SK-N-SH (cell line): ENCODE data around the gene CDAN1. TPM values are rescaled to one million over a fixed set of nuclear protein-coding genes. Genes with fewer than 3 reads are reported as not detected.

Experiments used
- CTCF ChIA-PET: fragments of 300-600, 350-600 bp; formaldehyde crosslinking; extraction: SDS; loops from one replicate; lab custom pipeline; 2021; lab: Yijun Ruan, JAX
- POLR2A ChIA-PET: fragments of 350-600 bp; sonication (Branson Sonifier 250); formaldehyde crosslinking; extraction: SDS; loops from one replicate; lab custom pipeline; 2020; ENCODE audit warnings: antibody characterized with exemption, inconsistent platforms; lab: Yijun Ruan, JAX
- DNase-seq: peaks from one replicate; pipeline ENCODE4 v3.0.0; 2012
- H2AFZ ChIP-seq: fragments of 200-600 bp; sonication (generic); 2 replicates; pipeline ENCODE4 v1.8.1; 2016; ENCODE audit warnings: antibody characterized with exemption, mild to moderate bottlenecking, low read depth
- H3F3A ChIP-seq: fragments of 200-600 bp; sonication (generic); replicated peaks from 2 replicates; pipeline ENCODE3; 2016; ENCODE audit warnings: antibody characterized with exemption, mild to moderate bottlenecking; ENCODE audit not compliant: insufficient read depth
- H3K27ac ChIP-seq, 2 experiments: fragments of 200-500 bp in 1 of 2; fragments of 200-600 bp in 1 of 2; sonication (Bioruptor generic) in 1 of 2; sonication (generic), shearing (Covaris generic) in 1 of 2; 2 replicates each; pipeline versions ENCODE4 v1.5.1 to v1.6.1; 2014 to 2016; ENCODE audit warnings: low read depth in 2 of 2, inconsistent platforms in 1 of 2, low read length in 1 of 2, mild to moderate bottlenecking in 1 of 2, mixed read lengths in 1 of 2
- H3K27me3 ChIP-seq: fragments of 200-600 bp; sonication (generic), shearing (Covaris generic); 2 replicates; pipeline ENCODE4 v1.6.1; 2016; ENCODE audit warnings: mixed run types; ENCODE audit not compliant: insufficient read depth
- H3K36me3 ChIP-seq, 2 experiments: fragments of 200-500 bp in 1 of 2; fragments of 200-600 bp in 1 of 2; sonication (Bioruptor generic) in 1 of 2; sonication (generic) in 1 of 2; replicated peaks in 1 of 2; 2 replicates each; pipeline versions ENCODE3 to v1.5.1; 2014 to 2016; ENCODE audit warnings: low read length in 1 of 2, mild to moderate bottlenecking in 1 of 2; ENCODE audit not compliant: insufficient read depth in 2 of 2, control insufficient read depth in 1 of 2
- H3K4me1 ChIP-seq, 2 experiments: fragments of 200-500 bp in 1 of 2; fragments of 200-600 bp in 1 of 2; sonication (Bioruptor generic) in 1 of 2; sonication (generic), shearing (Covaris generic) in 1 of 2; 2 replicates each; pipeline versions ENCODE4 v1.5.1 to v1.6.1; 2014 to 2016; ENCODE audit warnings: low read depth in 1 of 2, low read length in 1 of 2, mixed run types in 1 of 2; ENCODE audit not compliant: insufficient read depth in 2 of 2, control insufficient read depth in 1 of 2
- H3K4me2 ChIP-seq: fragments of 200-600 bp; sonication (generic), shearing (Covaris generic); 2 replicates; pipeline ENCODE4 v1.6.1; 2017; ENCODE audit warnings: mixed run types
- H3K4me3 ChIP-seq, 2 experiments: fragments of 200-500 bp in 1 of 2; fragments of 200-600 bp in 1 of 2; sonication (Bioruptor generic) in 1 of 2; sonication (generic), shearing (Covaris generic) in 1 of 2; 2 replicates each; pipeline versions ENCODE4 v1.5.1 to v1.8.1; 2014 to 2016; ENCODE audit warnings: low read depth in 2 of 2, inconsistent platforms in 1 of 2, low read length in 1 of 2, mild to moderate bottlenecking in 1 of 2, mixed read lengths in 1 of 2, moderate library complexity in 1 of 2
- H3K79me2 ChIP-seq: fragments of 200-600 bp; sonication (generic); 2 replicates; pipeline ENCODE4 v1.8.1; 2017; ENCODE audit warnings: mild to moderate bottlenecking; ENCODE audit not compliant: insufficient read depth
- H3K9ac ChIP-seq: fragments of 200-600 bp; sonication (generic); 2 replicates; pipeline ENCODE4 v1.6.1; 2017; ENCODE audit warnings: mixed run types
- H3K9me2 ChIP-seq: fragments of 200-600 bp; sonication (generic); 2 replicates; pipeline ENCODE4 v1.6.1; 2017; ENCODE audit warnings: mixed run types
- H3K9me3 ChIP-seq: fragments of 200-600 bp; sonication (generic); 2 replicates; pipeline ENCODE4 v1.6.1; 2017; ENCODE audit warnings: mixed run types, mild to moderate bottlenecking, moderate library complexity
- H4K20me1 ChIP-seq: fragments of 200-600 bp; sonication (generic); 2 replicates; pipeline ENCODE4 v1.6.1; 2017; ENCODE audit warnings: mild to moderate bottlenecking, mixed run types; ENCODE audit not compliant: insufficient read depth
- CHD2 ChIP-seq: fragments of 150-350 bp; IDR thresholded peaks from 2 replicates; pipeline ENCODE4 v1.6.1; 2018; ENCODE audit warnings: low read length; ENCODE audit not compliant: partially characterized antibody
- EZH2phosphoT487 ChIP-seq: fragments of 200-600 bp; sonication (generic); IDR thresholded peaks from 2 replicates; pipeline ENCODE4 v1.6.1; 2017; ENCODE audit warnings: low read depth, mixed run types, mild to moderate bottlenecking, antibody characterized with exemption, moderate library complexity, borderline replicate concordance
- FOSL2 ChIP-seq: IDR thresholded peaks from 2 replicates; pipeline ENCODE4 v1.4.0; 2012; ENCODE audit warnings: low read depth, mild to moderate bottlenecking, moderate library complexity, borderline replicate concordance
- FOXJ3 ChIP-seq: sonication (generic); formaldehyde crosslinking; IDR thresholded peaks from 2 replicates; pipeline ENCODE4 v1.5.1; 2020; ENCODE audit warnings: mild to moderate bottlenecking, missing genetic modification reagents
- FOXM1 ChIP-seq: IDR thresholded peaks from 2 replicates; pipeline ENCODE4 v1.4.0; 2012; ENCODE audit warnings: low read depth, mild to moderate bottlenecking
- GABPA ChIP-seq: IDR thresholded peaks from 2 replicates; pipeline ENCODE4 v1.4.0; 2012; ENCODE audit warnings: low read depth, mild to moderate bottlenecking
- IRF3 ChIP-seq: fragments of 150-350 bp; IDR thresholded peaks from 2 replicates; pipeline ENCODE4 v1.6.1; 2016; ENCODE audit warnings: mild to moderate bottlenecking, low read depth, low read length
- MAX ChIP-seq: IDR thresholded peaks from 2 replicates; pipeline ENCODE4 v1.4.0; 2012; ENCODE audit warnings: low read depth
- MEF2A ChIP-seq: IDR thresholded peaks from 2 replicates; pipeline ENCODE4 v1.4.0; 2012; ENCODE audit warnings: low read depth, borderline replicate concordance
- MXI1 ChIP-seq: IDR thresholded peaks from 2 replicates; pipeline ENCODE4 v1.6.1; 2012; ENCODE audit warnings: mild to moderate bottlenecking, low read depth, low read length, improper control_type of control experiment
- PBX3 ChIP-seq: IDR thresholded peaks from 2 replicates; pipeline ENCODE4; 2012
- REST ChIP-seq: IDR thresholded peaks from 2 replicates; pipeline ENCODE4 v1.6.1; 2012; ENCODE audit warnings: mild to moderate bottlenecking, low read depth, low read length, moderate library complexity
- RFX5 ChIP-seq: IDR thresholded peaks from 2 replicates; pipeline ENCODE4 v1.6.1; 2012; ENCODE audit warnings: mild to moderate bottlenecking, improper control_type of control experiment, low read length
- RXRA ChIP-seq: IDR thresholded peaks from 2 replicates; pipeline ENCODE4 v1.4.0; 2012; ENCODE audit warnings: low read depth, mild to moderate bottlenecking, borderline replicate concordance
- SIN3A ChIP-seq: IDR thresholded peaks from 2 replicates; pipeline ENCODE4 v1.6.1; 2012; ENCODE audit warnings: low read depth, mild to moderate bottlenecking, low read length, moderate library complexity, borderline replicate concordance
- TAF1 ChIP-seq: IDR thresholded peaks from 2 replicates; pipeline ENCODE4 v1.6.1; 2012; ENCODE audit warnings: low read depth, mild to moderate bottlenecking, low read length, moderate library complexity, borderline replicate concordance
- TEAD4 ChIP-seq: IDR thresholded peaks from 2 replicates; pipeline ENCODE4 v1.4.0; 2012; ENCODE audit warnings: mild to moderate bottlenecking, borderline replicate concordance; ENCODE audit not compliant: insufficient read depth
- USF1 ChIP-seq: IDR thresholded peaks from 2 replicates; pipeline ENCODE4 v1.4.0; 2012; ENCODE audit warnings: low read depth, borderline replicate concordance
- ZBTB33 ChIP-seq: IDR thresholded peaks from 2 replicates; pipeline ENCODE4 v1.4.0; 2012; ENCODE audit warnings: low read depth, borderline replicate concordance
- WGBS: methylation state at CpG from one replicate; pipeline ENCODE4 v1.1.6; 2017; ENCODE audit warnings: low lambda C conversion rate; 5-methylcytosine and 5-hydroxymethylcytosine counted together
- polyA plus RNA-seq, 3 experiments: library from polyadenylated mRNA; depleted of rRNA; stranded (reverse); fragments of >200 nt; gene quantifications; 2 replicates each; pipeline ENCODE4 v1.2.3, GENCODE V29; 2012

Gene CDAN1
- polyA plus RNA-seq, 1 of the 3 experiments (the other 2 are of a cell fraction) = 6.2 TPM

- Histone ChIP-seq H3K4me2 (no peak overlapping the region), H3K4me1 (peaks cover 0 to 5% of the 10 kb centered on the region in 2 experiments; a peak in 1 of 4 replicates)
- WGBS = 90% methylated on average over 3 of the region's 3 CpGs
- TF ChIP-seq GABPA (no peak), MEF2A (no peak), EZH2phosphoT487 (no peak), CHD2 (no peak), MAX (no peak), FOXM1 (no peak), MXI1 (no peak), REST (no peak), RFX5 (no peak), TAF1 (no peak), RXRA (no peak), TEAD4 (no peak), PBX3 (no peak)
- TF ChIP-seq, all 33 proteins: peak for 0
- H3F3A ChIP-seq = no peaks in the 10 kb centered on the region
- no peaks in the 10 kb centered on the region for H4K20me1 ChIP-seq
- no peak overlapping the region for H3K27ac ChIP-seq
- H3K4me3 ChIP-seq = no peak overlapping the region
- DNase-seq = no peak
- ChIA-PET POLR2A (no interaction called here), CTCF (interaction anchor here (1.8 kb wide), 1 partner anchor 238 kb away, joined by 10 read pairs; no protein-coding TSS in a partner anchor)
- peaks cover 22 to 47% of the 10 kb centered on the region in 2 experiments for H3K36me3 ChIP-seq
- H3K9me2 ChIP-seq = no peaks in the 10 kb centered on the region
- no peak overlapping the region for H2AFZ ChIP-seq
- H3K9ac ChIP-seq = no peak overlapping the region
- no peaks in the 10 kb centered on the region for H3K79me2 ChIP-seq
- no peaks in the 10 kb centered on the region for H3K27me3 ChIP-seq
- H3K9me3 ChIP-seq = no peaks in the 10 kb centered on the region
These were observed 48.6 kb downstream of the CDAN1 start for GRCh38 chr15:42688301-42688700.

- POLR2A ChIA-PET = no interaction called here
- TF ChIP-seq USF1 = no peak
- TF ChIP-seq IRF3 = no peak
- TF ChIP-seq FOSL2 = no peak
- no peak for TF ChIP-seq RXRA
- no peak for TF ChIP-seq FOXJ3
- no peak for TF ChIP-seq SIN3A
- no peak for TF ChIP-seq ZBTB33
- no peak for TF ChIP-seq GABPA
- no peak for TF ChIP-seq CHD2
- Histone ChIP-seq H3K4me1 (peaks cover 0 to 5% of the 10 kb centered on the region in 2 experiments; a peak in 1 of 4 replicates), H3K79me2 (no peaks in the 10 kb centered on the region), H2AFZ (no peak overlapping the region), H3K9me3 (no peaks in the 10 kb centered on the region), H3K4me3 (no peak overlapping the region), H3K9me2 (no peaks in the 10 kb centered on the region), H3F3A (no peaks in the 10 kb centered on the region), H4K20me1 (no peaks in the 10 kb centered on the region), H3K36me3 (peaks cover 23 to 52% of the 10 kb centered on the region in 2 experiments), H3K27me3 (no peaks in the 10 kb centered on the region), H3K4me2 (no peak overlapping the region), H3K27ac (no peak overlapping the region), H3K9ac (no peak overlapping the region)
- CTCF ChIA-PET = interaction anchor here (1.8 kb wide), 1 partner anchor 239 kb away, joined by 10 read pairs; no protein-coding TSS in a partner anchor
- 98% methylated on average over 4 of the region's 4 CpGs for WGBS
- DNase-seq = no peak
These were observed 49.2 kb downstream of the CDAN1 start for GRCh38 chr15:42687740-42688139.
